Glutamatergic neuron (in vitro differentiated cells): ENCODE measurements around the gene CEP104. TPM values are rescaled to one million over a fixed set of nuclear protein-coding genes. Genes with fewer than 3 reads are reported as not detected.
A peak's percentile ranks its signal among the peaks of the same experiment; 100 is the strongest.

Experiments used
- DNase-seq: peaks from one replicate; pipeline ENCODE4 v3.0.0; 2022
- H3K27ac Mint-ChIP-seq: one replicate; pipeline ENCODE4 v1.8.0; 2020; ENCODE audit warnings: mild to moderate bottlenecking, mixed read lengths, inconsistent platforms; ENCODE audit not compliant: unreplicated experiment
- H3K27me3 Mint-ChIP-seq: one replicate; pipeline ENCODE4 v1.8.0; 2020; ENCODE audit warnings: mild to moderate bottlenecking, moderate library complexity, mixed read lengths, inconsistent platforms; ENCODE audit not compliant: unreplicated experiment
- H3K36me3 Mint-ChIP-seq: one replicate; pipeline ENCODE4 v1.8.0; 2020; ENCODE audit warnings: mild to moderate bottlenecking, mixed read lengths, inconsistent platforms; ENCODE audit not compliant: unreplicated experiment
- H3K4me1 Mint-ChIP-seq: one replicate; pipeline ENCODE4 v1.8.0; 2020; ENCODE audit warnings: mild to moderate bottlenecking, low read depth, mixed read lengths, inconsistent platforms; ENCODE audit not compliant: unreplicated experiment
- H3K4me3 Mint-ChIP-seq: one replicate; pipeline ENCODE4 v1.8.0; 2020; ENCODE audit warnings: mild to moderate bottlenecking, mixed read lengths, inconsistent platforms; ENCODE audit not compliant: unreplicated experiment
- H3K9me3 Mint-ChIP-seq: one replicate; pipeline ENCODE4 v1.8.0; 2020; ENCODE audit warnings: mild to moderate bottlenecking, moderate library complexity, mixed read lengths, inconsistent platforms; ENCODE audit not compliant: unreplicated experiment
- CTCF ChIP-seq: fragments of 200-600 bp; sonication (generic); IDR thresholded peaks from one replicate; pipeline ENCODE4 v1.5.0; 2021; ENCODE audit not compliant: partially characterized antibody, unreplicated experiment
- total RNA-seq: library from RNA; stranded (reverse); fragmentation: NEBNext Ultra II Directional; extraction: Animal tissue kit (Norgen Biotek cat#: 25700); gene quantifications from one replicate; pipeline ENCODE4 v1.2.1, GENCODE V29; 2021; ENCODE audit not compliant: unreplicated experiment

The CEP104 gene
- total RNA-seq, 1 donor from 2014 or later = 102 TPM

GRCh38 chr1:3902111-3902511 is 45.1 kb upstream of the CEP104 start:
- Mint-ChIP-seq H3K4me1 (peaks cover 15% of the 10 kb centered on the region), H3K27ac (no peak overlapping the region), H3K36me3 (no peaks in the 10 kb centered on the region), H3K4me3 (peak overlapping the region; percentile 52), H3K9me3 (peaks cover 4% of the 10 kb centered on the region), H3K27me3 (peaks cover 8% of the 10 kb centered on the region)
- no peak for DNase-seq
- no peak for TF ChIP-seq CTCF

- H3K4me1 Mint-ChIP-seq = peaks cover 15% of the 10 kb centered on the region
- H3K4me3 Mint-ChIP-seq = peak overlapping the region; percentile 91
- DNase-seq = peak; percentile 97
- no peak for TF ChIP-seq CTCF
- peaks cover 8% of the 10 kb centered on the region for H3K27me3 Mint-ChIP-seq
- no peaks in the 10 kb centered on the region for H3K36me3 Mint-ChIP-seq
- H3K27ac Mint-ChIP-seq = peak overlapping the region; percentile 98
- H3K9me3 Mint-ChIP-seq = peaks cover 4% of the 10 kb centered on the region
These were observed 44.0 kb upstream of the CEP104 start for GRCh38 chr1:3900969-3901529.

- Mint-ChIP-seq H3K4me1 (peaks cover 15% of the 10 kb centered on the region), H3K9me3 (peaks cover 4% of the 10 kb centered on the region), H3K4me3 (peak within 1 kb of the TSS; percentile 91), H3K27ac (peak within 1 kb of the TSS; percentile 98), H3K27me3 (peaks cover 8% of the 10 kb centered on the region), H3K36me3 (no peaks in the 10 kb centered on the region)
- no peak for TF ChIP-seq CTCF
- peak; percentile 93 for DNase-seq
These were observed 43.3 kb upstream of the CEP104 start, which contains the start of gene C1orf174 for GRCh38 chr1:3900150-3900968. Gene C1orf174 (minus strand): TSS chr1:3900272. CDS start chr1:3900186, 86 bp downstream.

- H3K27me3 Mint-ChIP-seq = peaks cover 8% of the 10 kb centered on the region
These were observed 42.7 kb upstream of the CEP104 start for GRCh38 chr1:3899754-3900149.

More at GRCh38 chr1:3899754-3900149, 42.7 kb upstream of the CEP104 start:
- DNase-seq = peak; percentile 40
- Mint-ChIP-seq H3K4me3 (peak overlapping the region; percentile 91), H3K36me3 (no peaks in the 10 kb centered on the region), H3K27ac (no peak overlapping the region), H3K9me3 (peaks cover 4% of the 10 kb centered on the region), H3K4me1 (peaks cover 14% of the 10 kb centered on the region)
- TF ChIP-seq CTCF = no peak
